Ishikawa (cell line): Measurements from ENCODE around the gene EIF1AD.

ENCODE experiments used
- CEBPB ChIP-seq: IDR thresholded peaks from 2 replicates; pipeline ENCODE4 v1.6.1; 2012
- CREB1 ChIP-seq: IDR thresholded peaks from 2 replicates; pipeline ENCODE4 v1.6.1; 2012; ENCODE audit warnings: low read depth
- EGR1 ChIP-seq: IDR thresholded peaks from 2 replicates; pipeline ENCODE4 v1.6.1; 2012
- EP300 ChIP-seq: IDR thresholded peaks from 2 replicates; pipeline ENCODE4 v1.6.1; 2012; ENCODE audit warnings: borderline replicate concordance
- FOXM1 ChIP-seq: IDR thresholded peaks from 2 replicates; pipeline ENCODE4 v1.6.1; 2012; ENCODE audit warnings: low read depth, borderline replicate concordance
- MAX ChIP-seq: IDR thresholded peaks from 2 replicates; pipeline ENCODE4 v1.6.1; 2012
- NFIC ChIP-seq: IDR thresholded peaks from 2 replicates; pipeline ENCODE4 v1.6.1; 2012
- RAD21 ChIP-seq: IDR thresholded peaks from 2 replicates; pipeline ENCODE4 v1.6.1; 2012; ENCODE audit warnings: low read depth
- TAF1 ChIP-seq: IDR thresholded peaks from 2 replicates; pipeline ENCODE4 v1.6.1; 2012; ENCODE audit warnings: low read depth, mild to moderate bottlenecking
- TCF12 ChIP-seq: IDR thresholded peaks from 2 replicates; pipeline ENCODE4 v1.6.1; 2012; ENCODE audit warnings: low read depth
- TEAD4 ChIP-seq: IDR thresholded peaks from 2 replicates; pipeline ENCODE4 v1.6.1; 2012
- YY1 ChIP-seq: IDR thresholded peaks from 2 replicates; pipeline ENCODE4 v1.6.1; 2012; ENCODE audit warnings: low read depth
- ZBTB7A ChIP-seq: IDR thresholded peaks from 2 replicates; pipeline ENCODE4 v1.6.1; 2012; ENCODE audit warnings: low read depth
- TF ChIP-seq, protein P1 (sequence below): IDR thresholded peaks from 2 replicates; pipeline ENCODE4 v1.6.1; 2012
- TF ChIP-seq, protein P2 (sequence below): IDR thresholded peaks from 2 replicates; pipeline ENCODE4 v1.6.1; 2012; ENCODE audit warnings: low read depth, mild to moderate bottlenecking

Gene EIF1AD

DNA sequence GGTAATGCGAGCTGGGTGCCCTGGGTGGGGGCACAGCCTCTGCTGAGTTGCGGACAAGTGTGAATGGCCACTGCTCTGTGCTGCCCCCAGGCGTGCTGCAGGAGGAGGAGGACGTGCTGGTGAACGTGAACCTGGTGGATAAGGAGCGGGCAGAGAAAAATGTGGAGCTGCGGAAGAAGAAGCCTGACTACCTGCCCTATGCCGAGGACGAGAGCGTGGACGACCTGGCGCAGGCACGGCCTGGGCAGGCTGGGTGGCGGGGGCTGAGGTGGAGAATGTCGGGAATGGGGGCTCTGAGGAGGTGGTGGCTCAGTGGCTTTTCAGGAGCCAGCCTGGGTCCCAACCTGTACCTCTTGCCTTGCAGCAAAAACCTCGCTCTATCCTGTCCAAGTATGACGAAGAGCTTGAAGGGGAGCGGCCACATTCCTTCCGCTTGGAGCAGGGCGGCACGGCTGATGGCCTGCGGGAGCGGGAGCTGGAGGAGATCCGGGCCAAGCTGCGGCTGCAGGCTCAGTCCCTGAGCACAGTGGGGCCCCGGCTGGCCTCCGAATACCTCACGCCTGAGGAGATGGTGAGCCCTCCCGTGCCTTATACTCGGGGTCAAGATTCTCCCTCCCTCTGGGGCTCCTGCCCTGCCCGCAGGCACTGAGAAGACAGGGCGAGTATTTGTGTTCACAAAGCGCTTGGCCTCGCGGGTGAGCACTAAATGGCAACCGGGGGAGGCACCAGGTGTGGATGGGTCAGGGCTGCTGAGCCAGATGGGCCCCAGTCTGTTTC is 35.8 kb downstream of the EIF1AD start:
- TF ChIP-seq EP300 = no peak
- no peak for TF ChIP-seq CREB1
- no peak for TF ChIP-seq TEAD4
- TF ChIP-seq FOXM1 = no peak
- TF ChIP-seq EGR1 = no peak
- no peak for TF ChIP-seq TCF12
- TF ChIP-seq NFIC = no peak
- no peak for TF ChIP-seq CEBPB
- TF ChIP-seq RAD21 = no peak
- no peak for TF ChIP-seq TAF1
- TF ChIP-seq YY1 = no peak
- TF ChIP-seq, protein P1, sequence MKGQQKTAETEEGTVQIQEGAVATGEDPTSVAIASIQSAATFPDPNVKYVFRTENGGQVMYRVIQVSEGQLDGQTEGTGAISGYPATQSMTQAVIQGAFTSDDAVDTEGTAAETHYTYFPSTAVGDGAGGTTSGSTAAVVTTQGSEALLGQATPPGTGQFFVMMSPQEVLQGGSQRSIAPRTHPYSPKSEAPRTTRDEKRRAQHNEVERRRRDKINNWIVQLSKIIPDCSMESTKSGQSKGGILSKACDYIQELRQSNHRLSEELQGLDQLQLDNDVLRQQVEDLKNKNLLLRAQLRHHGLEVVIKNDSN = no peak
- TF ChIP-seq ZBTB7A = no peak
- TF ChIP-seq MAX = no peak
- TF ChIP-seq, protein P2, sequence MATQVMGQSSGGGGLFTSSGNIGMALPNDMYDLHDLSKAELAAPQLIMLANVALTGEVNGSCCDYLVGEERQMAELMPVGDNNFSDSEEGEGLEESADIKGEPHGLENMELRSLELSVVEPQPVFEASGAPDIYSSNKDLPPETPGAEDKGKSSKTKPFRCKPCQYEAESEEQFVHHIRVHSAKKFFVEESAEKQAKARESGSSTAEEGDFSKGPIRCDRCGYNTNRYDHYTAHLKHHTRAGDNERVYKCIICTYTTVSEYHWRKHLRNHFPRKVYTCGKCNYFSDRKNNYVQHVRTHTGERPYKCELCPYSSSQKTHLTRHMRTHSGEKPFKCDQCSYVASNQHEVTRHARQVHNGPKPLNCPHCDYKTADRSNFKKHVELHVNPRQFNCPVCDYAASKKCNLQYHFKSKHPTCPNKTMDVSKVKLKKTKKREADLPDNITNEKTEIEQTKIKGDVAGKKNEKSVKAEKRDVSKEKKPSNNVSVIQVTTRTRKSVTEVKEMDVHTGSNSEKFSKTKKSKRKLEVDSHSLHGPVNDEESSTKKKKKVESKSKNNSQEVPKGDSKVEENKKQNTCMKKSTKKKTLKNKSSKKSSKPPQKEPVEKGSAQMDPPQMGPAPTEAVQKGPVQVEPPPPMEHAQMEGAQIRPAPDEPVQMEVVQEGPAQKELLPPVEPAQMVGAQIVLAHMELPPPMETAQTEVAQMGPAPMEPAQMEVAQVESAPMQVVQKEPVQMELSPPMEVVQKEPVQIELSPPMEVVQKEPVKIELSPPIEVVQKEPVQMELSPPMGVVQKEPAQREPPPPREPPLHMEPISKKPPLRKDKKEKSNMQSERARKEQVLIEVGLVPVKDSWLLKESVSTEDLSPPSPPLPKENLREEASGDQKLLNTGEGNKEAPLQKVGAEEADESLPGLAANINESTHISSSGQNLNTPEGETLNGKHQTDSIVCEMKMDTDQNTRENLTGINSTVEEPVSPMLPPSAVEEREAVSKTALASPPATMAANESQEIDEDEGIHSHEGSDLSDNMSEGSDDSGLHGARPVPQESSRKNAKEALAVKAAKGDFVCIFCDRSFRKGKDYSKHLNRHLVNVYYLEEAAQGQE = no peak

DNA sequence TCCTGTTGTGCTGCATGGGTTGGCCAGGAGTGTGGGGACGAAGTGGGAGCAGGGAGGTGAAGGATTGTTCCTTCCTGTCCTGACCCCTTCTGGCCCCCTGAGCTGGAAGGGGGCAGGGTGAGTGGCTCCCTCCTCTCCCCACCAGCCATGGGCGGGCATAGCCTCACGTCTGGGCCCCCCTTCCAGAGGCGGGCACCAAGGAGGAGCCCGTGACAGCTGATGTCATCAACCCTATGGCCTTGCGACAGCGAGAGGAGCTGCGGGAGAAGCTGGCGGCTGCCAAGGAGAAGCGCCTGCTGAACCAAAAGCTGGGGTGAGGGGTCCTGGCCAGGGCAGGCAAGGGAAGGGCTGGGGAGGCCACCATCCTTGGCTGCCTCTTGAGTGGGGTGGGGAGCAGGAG is 37.1 kb downstream of the EIF1AD start:
- TF ChIP-seq NFIC = no peak
- TF ChIP-seq CEBPB = no peak
- TF ChIP-seq, protein P2 = no peak
- no peak for TF ChIP-seq MAX
- TF ChIP-seq RAD21 = no peak
- no peak for TF ChIP-seq TAF1
- no peak for TF ChIP-seq ZBTB7A
- no peak for TF ChIP-seq TEAD4
- TF ChIP-seq EP300 = no peak
- TF ChIP-seq, protein P1 = no peak
- TF ChIP-seq FOXM1 = no peak
- TF ChIP-seq CREB1 = no peak
- no peak for TF ChIP-seq EGR1
- no peak for TF ChIP-seq TCF12
- no peak for TF ChIP-seq YY1

DNA sequence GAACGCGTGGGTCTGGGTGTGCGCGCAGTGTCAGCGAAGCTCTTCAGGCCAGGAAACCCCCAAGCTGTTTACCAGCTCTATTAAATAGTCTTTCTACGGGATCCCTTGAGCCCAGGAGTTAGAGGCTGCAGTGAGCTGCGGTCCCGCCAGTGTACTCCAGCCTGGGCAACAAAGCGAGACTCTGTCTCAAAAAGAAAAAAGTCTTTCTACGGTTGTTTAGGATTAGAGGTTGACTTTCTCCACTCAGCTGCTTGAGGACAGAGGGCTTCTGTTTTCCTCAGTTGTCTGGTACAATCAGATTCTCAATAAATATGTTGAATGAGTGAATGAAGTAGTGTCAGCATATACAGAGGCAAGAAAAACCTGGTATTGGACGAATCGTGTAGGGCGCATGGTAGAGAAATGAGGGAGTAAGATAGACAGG is 39.8 kb downstream of the EIF1AD start:
- no peak for TF ChIP-seq TEAD4
- no peak for TF ChIP-seq MAX
- TF ChIP-seq CEBPB = no peak
- no peak for TF ChIP-seq CREB1
- TF ChIP-seq TCF12 = no peak
- TF ChIP-seq, protein P2 = no peak
- TF ChIP-seq ZBTB7A = no peak
- TF ChIP-seq EP300 = no peak
- no peak for TF ChIP-seq FOXM1
- no peak for TF ChIP-seq NFIC
- TF ChIP-seq, protein P1 = no peak
- no peak for TF ChIP-seq EGR1
- TF ChIP-seq RAD21 = no peak
- TF ChIP-seq TAF1 = no peak
- TF ChIP-seq YY1 = no peak
